Adrenal gland (tissue), 12 donors: ENCODE results near the gene SAMD1. TPM values are rescaled to one million over a fixed set of nuclear protein-coding genes. Genes with fewer than 3 reads are reported as not detected.

ENCODE experiments used
- DNase-seq, 7 donors: peaks; one replicate each; pipeline ENCODE4 v3.0.0-alpha.2; 2019 to 2020
- H3K27ac ChIP-seq, 5 donors: fragments of 200-600 bp; sonication (generic) in 4 of 5; 1 replicate in 3 of 5; 2 replicates in 2 of 5; pipeline versions ENCODE4 v1.5.1 to v1.8.0; 2016 to 2020; ENCODE audit warnings: mild to moderate bottlenecking in 1 of 5
- H3K27me3 ChIP-seq: fragments of 200-600 bp; 2 replicates; pipeline ENCODE4 v1.8.0; 2021
- H3K36me3 ChIP-seq, 2 donors: fragments of 200-600 bp; replicated peaks in 1 of 2; 1 replicate in 1 of 2; 2 replicates in 1 of 2; pipeline versions ENCODE4 v1.5.1 to v1.8.0; 2018 to 2022
- H3K4me1 ChIP-seq, 2 donors: fragments of 200-600 bp; replicated peaks in 1 of 2; 1 replicate in 1 of 2; 2 replicates in 1 of 2; pipeline versions ENCODE4 v1.5.1 to v1.8.0; 2018 to 2021
- H3K4me3 ChIP-seq, 4 donors: fragments of 200-600 bp; sonication (generic) in 3 of 4; one replicate each; pipeline ENCODE4 v1.5.1; 2016 to 2018
- H3K9me3 ChIP-seq, 3 donors: fragments of 200-600 bp; sonication (generic) in 1 of 3; replicated peaks in 1 of 3; 1 replicate in 2 of 3; 2 replicates in 1 of 3; pipeline versions ENCODE4 v1.5.1 to v1.8.0; 2016 to 2021
- CTCF ChIP-seq, 6 experiments: fragments of 450-650 bp in 4 of 6; fragments of 200-600 bp in 2 of 6; sonication (generic) in 1 of 6; IDR thresholded peaks; 1 replicate in 5 of 6; 2 replicates in 1 of 6; pipeline versions ENCODE4 v1.5.1 to v1.8.0; 2016 to 2021; ENCODE audit warnings: antibody characterized with exemption in 6 of 6, mild to moderate bottlenecking in 2 of 6, moderate library complexity in 1 of 6
- POLR2A ChIP-seq, 2 donors: fragments of 450-650 bp; IDR thresholded peaks; one replicate each; pipeline ENCODE4 v1.6.1; 2017; ENCODE audit warnings: antibody characterized with exemption in 2 of 2, mild to moderate bottlenecking in 2 of 2, moderate library complexity in 1 of 2
- WGBS, 4 donors: extraction: QIAGEN DNeasy Blood & Tissue Kit in 2 of 4; methylation state at CpG; one replicate each; pipeline versions ENCODE4 v1.1.5 to v1.1.7; 2013 to 2017; 5-methylcytosine and 5-hydroxymethylcytosine counted together
- intact Hi-C, 2 donors: fragments of 100-400 bp; cut with DNase I; formaldehyde crosslinking; loops; one replicate each; pipeline versions ENCODE4 v1.14.1 to v1.15.0; 2022 to 2023
- polyA plus RNA-seq, 3 donors: library from polyadenylated mRNA; stranded (reverse); fragments of 200-250 nt in 2 of 3; fragments of 350-450 nt in 1 of 3; fragmentation: Illumina TruSeq in 1 of 3; extraction: RNeasy Lipid Tissue Mini Kit (QIAGEN cat#74804) in 1 of 3; gene quantifications; one replicate each; pipeline ENCODE4 v1.2.3, GENCODE V29; 2013 to 2014
- total RNA-seq, 9 donors: library from RNA; depleted of rRNA in 4 of 9; stranded (reverse); fragments of >200 nt in 4 of 9; fragments of 120-200 nt in 1 of 9; fragmentation: NEBNext Ultra II Directional in 1 of 9; extraction: Animal tissue kit (Norgen Biotek cat#: 25700) in 1 of 9; gene quantifications; one replicate each; pipeline versions ENCODE4 v1.1.0 to v1.2.4, GENCODE V29; 2013 to 2023
- donor health status: healthy with polysubstance abuse.
- donor health status: Bipolar disorder and iron deficiency.
- donor health status: DM: yes; HTN: yes; CAD: no.
- donor health status: DM: no; HTN: no; CAD: no.
- donor health status: DM: no; HTN: no; CAD: no.
- donor health status: DM: yes; HTN: yes; CAD: no.

SAMD1 gene
- total and polyA plus RNA-seq, 12 donors: 10.0 to 41.9 (median 27.1) TPM

GRCh38 chr19:14110650-14111049 lies 20.1 kb upstream of the SAMD1 start:
- intact Hi-C loops: no loop called here
- Histone ChIP-seq H3K9me3 (no peaks in the 10 kb centered on the region), H3K4me1 (peaks cover 42 to 71% of the 10 kb centered on the region in 2 donors), H3K4me3 (no peak overlapping the region), H3K36me3 (peaks cover 0 to 17% of the 10 kb centered on the region in 2 donors), H3K27me3 (no peaks in the 10 kb centered on the region), H3K27ac (peak overlapping the region in 2 of 5 donors; percentile 53 to 90)
- 53 to 74% (median 57%) methylated on average over 2 of the region's 2 CpGs for WGBS, 4 donors
- no peak for TF ChIP-seq POLR2A (IDR thresholded peaks at IDR 0.05)
- TF ChIP-seq CTCF (IDR thresholded peaks at IDR 0.05): no peak
- DNase-seq: no peak

GRCh38 chr19:14107581-14108461 lies 17.3 kb upstream of the SAMD1 start:
- intact Hi-C loops: no loop called here
- no peaks in the 10 kb centered on the region for H3K27me3 ChIP-seq
- peaks cover 24 to 51% of the 10 kb centered on the region in 2 donors for H3K4me1 ChIP-seq
- no peak for TF ChIP-seq CTCF (IDR thresholded peaks at IDR 0.05)
- TF ChIP-seq POLR2A (IDR thresholded peaks at IDR 0.05): no peak
- H3K9me3 ChIP-seq: no peaks in the 10 kb centered on the region
- H3K4me3 ChIP-seq: no peak overlapping the region
- H3K27ac ChIP-seq: peak overlapping the region; percentile 4 to 88 (median 74)
- DNase-seq: peak; percentile 64 to 90 (median 87)
- WGBS, 4 donors: 38 to 52% (median 39%) methylated on average over 14 to 23 of the region's 23 CpGs
- peaks cover 0 to 38% of the 10 kb centered on the region in 2 donors for H3K36me3 ChIP-seq

GRCh38 chr19:14106840-14107239 lies 16.3 kb upstream of the SAMD1 start:
- H3K27ac ChIP-seq: peak overlapping the region in 3 of 5 donors; percentile 74 to 88 (median 84)
- peaks cover 20 to 51% of the 10 kb centered on the region in 2 donors for H3K4me1 ChIP-seq
- no peak overlapping the region for H3K4me3 ChIP-seq
- intact Hi-C loops: no loop called here
- no peaks in the 10 kb centered on the region for H3K27me3 ChIP-seq
- H3K36me3 ChIP-seq: peaks cover 0 to 48% of the 10 kb centered on the region in 2 donors
- WGBS, 4 donors: 71 to 80% (median 76%) methylated on average over 11 to 16 of the region's 16 CpGs; no CpG with 5 or more reads in 1 of the 4 donors
- H3K9me3 ChIP-seq: no peaks in the 10 kb centered on the region
- TF ChIP-seq POLR2A (IDR thresholded peaks at IDR 0.05) (no peak), CTCF (IDR thresholded peaks at IDR 0.05) (peak in 1 of 6 experiments; percentile 6)
- DNase-seq: no peak

GRCh38 chr19:14105680-14106079 lies 15.1 kb upstream of the SAMD1 start:
- Histone ChIP-seq H3K9me3 (no peaks in the 10 kb centered on the region), H3K4me1 (peaks cover 18 to 40% of the 10 kb centered on the region in 2 donors), H3K4me3 (no peak overlapping the region), H3K27ac (no peak overlapping the region), H3K36me3 (peaks cover 0 to 60% of the 10 kb centered on the region in 2 donors), H3K27me3 (no peaks in the 10 kb centered on the region)
- no peak for TF ChIP-seq CTCF (IDR thresholded peaks at IDR 0.05)
- TF ChIP-seq POLR2A (IDR thresholded peaks at IDR 0.05): no peak
- no peak for DNase-seq
- intact Hi-C loops: no loop called here
- 81 to 86% (median 82%) methylated on average over 8 of the region's 8 CpGs for WGBS, 4 donors
